ENCODE data around the gene THBS3. TPM values are rescaled to one million over a fixed set of nuclear protein-coding genes. Genes with fewer than 3 reads are reported as not detected.
A peak's percentile ranks its signal among the peaks of the same experiment; 100 is the strongest.

THBS3 gene
- total and polyA plus RNA-seq, 2 of the 13 experiments (the other 11 are each of a cell fraction or from before 2014, with no cell fraction given), result 0.86 to 3.6 TPM

DNA sequence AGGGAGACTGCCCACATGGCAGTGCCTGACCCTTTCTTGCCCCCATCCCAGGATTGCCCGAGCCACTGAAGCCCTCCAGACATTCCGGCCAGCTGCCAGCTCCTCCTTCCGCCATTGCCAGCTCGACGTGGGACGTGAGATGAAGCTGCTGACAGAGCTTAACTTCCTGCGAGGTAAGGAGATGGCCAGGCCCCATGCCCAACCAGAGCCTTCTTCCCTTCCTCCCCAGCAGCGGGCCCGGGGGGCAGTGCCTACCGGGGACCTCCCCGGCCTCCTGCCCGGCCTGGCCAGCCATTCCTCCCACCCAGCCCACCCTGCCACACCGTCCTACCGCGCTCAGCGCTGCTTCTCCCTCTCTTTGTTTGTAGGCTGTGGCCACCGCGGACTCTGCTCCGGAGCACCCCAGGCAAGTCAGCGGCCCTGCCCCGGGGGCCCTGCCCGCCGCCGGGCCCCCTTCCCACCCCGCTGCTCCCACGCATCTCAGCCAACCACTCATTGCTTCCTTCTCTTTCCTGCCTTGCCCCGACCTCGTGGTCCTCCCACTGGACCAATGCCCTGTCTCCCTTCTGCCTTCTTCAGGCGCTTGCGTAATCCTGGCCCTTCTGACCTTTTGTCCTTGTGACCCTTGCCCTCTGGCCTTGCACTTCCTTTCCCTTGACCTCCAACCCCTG, 29.1 kb downstream of the THBS3 start (continued):
- no peak for TF ChIP-seq ZNF784 (CRISPR knock-in tag; IDR thresholded peaks at IDR 0.05; ENCODE audit: borderline replicate concordance)
- no peak for TF ChIP-seq FLYWCH1 (CRISPR knock-in tag; IDR thresholded peaks at IDR 0.05)
- TF ChIP-seq, protein P1, sequence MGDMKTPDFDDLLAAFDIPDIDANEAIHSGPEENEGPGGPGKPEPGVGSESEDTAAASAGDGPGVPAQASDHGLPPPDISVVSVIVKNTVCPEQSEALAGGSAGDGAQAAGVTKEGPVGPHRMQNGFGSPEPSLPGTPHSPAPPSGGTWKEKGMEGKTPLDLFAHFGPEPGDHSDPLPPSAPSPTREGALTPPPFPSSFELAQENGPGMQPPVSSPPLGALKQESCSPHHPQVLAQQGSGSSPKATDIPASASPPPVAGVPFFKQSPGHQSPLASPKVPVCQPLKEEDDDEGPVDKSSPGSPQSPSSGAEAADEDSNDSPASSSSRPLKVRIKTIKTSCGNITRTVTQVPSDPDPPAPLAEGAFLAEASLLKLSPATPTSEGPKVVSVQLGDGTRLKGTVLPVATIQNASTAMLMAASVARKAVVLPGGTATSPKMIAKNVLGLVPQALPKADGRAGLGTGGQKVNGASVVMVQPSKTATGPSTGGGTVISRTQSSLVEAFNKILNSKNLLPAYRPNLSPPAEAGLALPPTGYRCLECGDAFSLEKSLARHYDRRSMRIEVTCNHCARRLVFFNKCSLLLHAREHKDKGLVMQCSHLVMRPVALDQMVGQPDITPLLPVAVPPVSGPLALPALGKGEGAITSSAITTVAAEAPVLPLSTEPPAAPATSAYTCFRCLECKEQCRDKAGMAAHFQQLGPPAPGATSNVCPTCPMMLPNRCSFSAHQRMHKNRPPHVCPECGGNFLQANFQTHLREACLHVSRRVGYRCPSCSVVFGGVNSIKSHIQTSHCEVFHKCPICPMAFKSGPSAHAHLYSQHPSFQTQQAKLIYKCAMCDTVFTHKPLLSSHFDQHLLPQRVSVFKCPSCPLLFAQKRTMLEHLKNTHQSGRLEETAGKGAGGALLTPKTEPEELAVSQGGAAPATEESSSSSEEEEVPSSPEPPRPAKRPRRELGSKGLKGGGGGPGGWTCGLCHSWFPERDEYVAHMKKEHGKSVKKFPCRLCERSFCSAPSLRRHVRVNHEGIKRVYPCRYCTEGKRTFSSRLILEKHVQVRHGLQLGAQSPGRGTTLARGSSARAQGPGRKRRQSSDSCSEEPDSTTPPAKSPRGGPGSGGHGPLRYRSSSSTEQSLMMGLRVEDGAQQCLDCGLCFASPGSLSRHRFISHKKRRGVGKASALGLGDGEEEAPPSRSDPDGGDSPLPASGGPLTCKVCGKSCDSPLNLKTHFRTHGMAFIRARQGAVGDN (CRISPR knock-in tag; IDR thresholded peaks at IDR 0.05), result peak; percentile 72
- 0 out of 2 replicates have a peak, but pooled peaks have one; percentile 8 for TF ChIP-seq ZSCAN21 (CRISPR knock-in tag; IDR thresholded peaks at IDR 0.05; ENCODE audit: borderline replicate concordance)
- TF ChIP-seq PCBP1 (IDR thresholded peaks at IDR 0.05; ENCODE audit: borderline replicate concordance, low read depth, low read length), result no peak
- TF ChIP-seq HNF1B (CRISPR knock-in tag; IDR thresholded peaks at IDR 0.05), result 0 out of 2 replicates have a peak, but pooled peaks have one; percentile 5
- no peak for TF ChIP-seq ZNF816 (CRISPR knock-in tag; IDR thresholded peaks at IDR 0.05; ENCODE audit: borderline replicate concordance)
- peak; percentile 53; the same call in 1 of the 2 replicates for TF ChIP-seq PHF8 (CRISPR knock-in tag; IDR thresholded peaks at IDR 0.05)
- TF ChIP-seq TGIF2 (CRISPR knock-in tag; IDR thresholded peaks at IDR 0.05), result peak; percentile 39; the same call in 1 of the 2 replicates
- TF ChIP-seq ETV5 (CRISPR knock-in tag; IDR thresholded peaks at IDR 0.05; ENCODE audit: borderline replicate concordance), result peak; percentile 55; the same call in 1 of the 2 replicates
- 0 out of 2 replicates have a peak, but pooled peaks have one; percentile 24 for TF ChIP-seq ISL2 (CRISPR knock-in tag; IDR thresholded peaks at IDR 0.05)
- peak; percentile 33; the same call in 1 of the 2 replicates for TF ChIP-seq YEATS4 (CRISPR knock-in tag; IDR thresholded peaks at IDR 0.05; ENCODE audit: borderline replicate concordance)
- no peak; the same call in 1 of the 2 replicates for TF ChIP-seq KAT7 (CRISPR knock-in tag; IDR thresholded peaks at IDR 0.05; ENCODE audit: borderline replicate concordance)
- peak; percentile 38; the same call in 1 of the 2 replicates for TF ChIP-seq ZGPAT (CRISPR knock-in tag; IDR thresholded peaks at IDR 0.05)
- no peak for TF ChIP-seq GATA4 (IDR thresholded peaks at IDR 0.05; ENCODE audit: borderline replicate concordance, low read depth)
- TF ChIP-seq MAX (IDR thresholded peaks at IDR 0.05), result peak; percentile 76
- no peak for TF ChIP-seq ZNF558 (CRISPR knock-in tag; IDR thresholded peaks at IDR 0.05; ENCODE audit: borderline replicate concordance)
- TF ChIP-seq DRAP1 (CRISPR knock-in tag; IDR thresholded peaks at IDR 0.05), result no peak
- no peak for TF ChIP-seq SOX6 (IDR thresholded peaks at IDR 0.05)
- TF ChIP-seq SOX6 (CRISPR knock-in tag; IDR thresholded peaks at IDR 0.05), result peak; percentile 58
- no peak for TF ChIP-seq ZNF333 (CRISPR knock-in tag; IDR thresholded peaks at IDR 0.05; ENCODE audit: borderline replicate concordance)
